Effector memory CD8-positive, alpha-beta T cell (primary cell): Measurements from ENCODE around the gene SREK1.
"Not testable (repeated sequence)": the region's sequence is repeated elsewhere in the genome, so short reads cannot be mapped to it uniquely, and the experiment has no call there.

ENCODE experiments used
- ATAC-seq: fragments of 150-1000 bp; cut with Tn5 transposase; replicated peaks from 2 replicates; pipeline ENCODE4 v1.10.0; 2021; ENCODE audit warnings: mild to moderate bottlenecking, moderate library complexity
- DNase-seq, 3 experiments: peaks; one replicate each; pipeline ENCODE4 v3.0.0; 2021
- H3K27ac Mint-ChIP-seq, 2 donors: one replicate each; pipeline ENCODE4 v1.8.0; 2022; ENCODE audit warnings: mild to moderate bottlenecking in 2 of 2, mixed read lengths in 2 of 2, moderate library complexity in 2 of 2
- H3K27me3 Mint-ChIP-seq, 2 donors: one replicate each; pipeline ENCODE4 v1.8.0; 2022; ENCODE audit warnings: mixed read lengths in 2 of 2
- H3K36me3 Mint-ChIP-seq: one replicate; pipeline ENCODE4 v1.8.0; 2022; ENCODE audit warnings: mild to moderate bottlenecking, moderate library complexity, mixed read lengths; ENCODE audit not compliant: insufficient read depth
- H3K4me1 Mint-ChIP-seq, 2 donors: one replicate each; pipeline ENCODE4 v1.8.0; 2022; ENCODE audit warnings: low read depth in 2 of 2, mixed read lengths in 2 of 2
- H3K4me3 Mint-ChIP-seq, 2 donors: one replicate each; pipeline ENCODE4 v1.8.0; 2022; ENCODE audit warnings: mild to moderate bottlenecking in 2 of 2, mixed read lengths in 2 of 2, moderate library complexity in 2 of 2
- H3K9me3 Mint-ChIP-seq, 2 donors: one replicate each; pipeline ENCODE4 v1.8.0; 2022; ENCODE audit warnings: mixed read lengths in 2 of 2

Gene SREK1

DNA sequence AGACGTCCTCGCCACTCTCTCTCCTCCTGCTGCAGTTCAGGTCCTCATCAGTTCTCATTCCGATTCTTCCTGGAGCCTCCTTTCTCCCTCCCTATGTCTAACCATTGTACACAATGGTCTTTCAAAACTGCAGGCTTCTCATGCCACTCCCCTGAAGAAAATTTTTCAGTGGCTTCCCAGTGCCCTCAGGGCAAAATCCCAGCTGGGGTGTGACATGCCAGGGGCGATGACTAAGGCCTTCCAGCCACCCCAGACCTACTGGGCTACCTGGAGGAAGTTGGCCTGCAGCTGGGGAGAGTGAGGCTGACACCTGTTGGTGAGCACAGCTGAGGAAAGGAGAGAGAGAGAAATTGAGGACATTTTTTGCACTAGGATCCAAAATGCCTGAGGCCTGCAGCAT, 65.2 kb downstream of the SREK1 start:
- H3K4me3 Mint-ChIP-seq = no peak overlapping the region
- no peak for ATAC-seq
- no peaks in the 10 kb centered on the region for H3K9me3 Mint-ChIP-seq
- H3K36me3 Mint-ChIP-seq = no peaks in the 10 kb centered on the region
- no peak overlapping the region for H3K27ac Mint-ChIP-seq
- H3K27me3 Mint-ChIP-seq = no peaks in the 10 kb centered on the region
- DNase-seq = no peak
- peaks cover 0 to 4% of the 10 kb centered on the region in 2 donors for H3K4me1 Mint-ChIP-seq

DNA sequence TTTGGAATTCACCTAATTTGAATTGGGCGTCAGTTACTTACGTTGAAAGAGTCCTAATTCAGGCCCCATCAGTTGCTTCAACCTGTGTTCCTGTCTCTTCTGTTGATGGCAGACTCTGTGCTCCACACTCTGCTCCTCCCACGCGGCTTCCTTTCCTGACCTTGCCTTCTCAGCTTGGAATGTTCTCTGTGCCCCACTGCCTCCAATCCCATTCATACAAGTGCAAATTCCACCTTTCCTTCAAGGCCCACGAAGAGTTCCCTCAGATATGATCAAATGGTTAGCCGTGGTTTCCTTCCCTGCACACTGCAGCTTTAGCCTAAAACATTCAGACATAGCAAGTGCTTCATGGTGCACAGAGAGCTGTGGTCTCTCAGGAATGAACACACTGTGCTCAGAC, 65.7 kb downstream of the SREK1 start:
- no peak for ATAC-seq
- H3K27me3 Mint-ChIP-seq = no peaks in the 10 kb centered on the region
- DNase-seq = no peak
- H3K9me3 Mint-ChIP-seq = no peaks in the 10 kb centered on the region
- H3K27ac Mint-ChIP-seq = no peak overlapping the region
- H3K4me3 Mint-ChIP-seq = no peak overlapping the region
- peaks cover 0 to 4% of the 10 kb centered on the region in 2 donors for H3K4me1 Mint-ChIP-seq
- H3K36me3 Mint-ChIP-seq = no peaks in the 10 kb centered on the region

DNA sequence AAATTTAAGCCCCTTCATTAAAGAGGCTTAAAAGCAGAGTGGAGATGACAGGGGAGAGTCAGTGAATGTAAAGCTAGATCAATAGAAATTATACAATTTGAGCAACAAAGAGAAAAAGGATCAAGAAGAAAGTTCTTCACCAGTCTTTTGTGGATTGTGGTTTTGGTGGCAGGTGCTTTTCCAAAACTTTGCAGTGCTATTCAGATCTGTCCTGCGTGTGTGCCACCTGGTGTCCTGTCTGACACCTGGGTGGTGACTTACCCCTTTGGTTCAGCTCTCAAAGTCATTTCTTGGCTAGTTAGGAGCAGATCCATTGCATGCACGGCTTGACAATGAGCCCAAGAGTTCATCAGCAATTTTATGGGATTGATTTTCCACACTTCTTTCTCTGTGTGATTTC, 69.4 kb downstream of the SREK1 start:
- DNase-seq (no peak), ATAC-seq (no peak)
- peaks cover 0 to 4% of the 10 kb centered on the region in 2 donors for H3K4me1 Mint-ChIP-seq
- H3K27me3 Mint-ChIP-seq = no peaks in the 10 kb centered on the region
- H3K4me3 Mint-ChIP-seq = no peak overlapping the region
- no peak overlapping the region for H3K27ac Mint-ChIP-seq
- H3K9me3 Mint-ChIP-seq = no peaks in the 10 kb centered on the region
- no peaks in the 10 kb centered on the region for H3K36me3 Mint-ChIP-seq

DNA sequence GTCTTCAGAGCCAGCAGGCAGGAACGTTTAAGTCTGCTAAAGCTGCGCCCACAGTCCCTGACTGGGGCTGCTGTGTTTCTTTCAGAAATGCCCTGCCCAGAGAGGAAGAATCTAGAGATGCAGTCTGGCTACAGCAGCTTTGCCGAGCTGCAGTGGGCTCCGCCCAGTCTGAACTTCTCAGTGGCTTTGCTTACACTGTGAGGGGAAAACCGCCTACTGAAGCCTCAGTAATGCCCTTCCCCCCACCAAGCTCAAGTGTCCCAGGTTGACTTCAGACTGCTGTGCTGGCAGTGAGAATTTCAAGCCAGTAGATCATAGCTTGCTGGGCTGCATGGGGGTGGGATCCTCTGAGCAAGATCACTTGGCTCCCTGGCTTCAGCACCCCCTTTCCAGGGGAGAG, 78.4 kb downstream of the SREK1 start:
- H3K9me3 Mint-ChIP-seq = peaks cover 2 to 7% of the 10 kb centered on the region in 2 donors
- ATAC-seq = no peak
- no peaks in the 10 kb centered on the region for H3K36me3 Mint-ChIP-seq
- no peak for DNase-seq
- no peak overlapping the region for H3K27ac Mint-ChIP-seq
- H3K27me3 Mint-ChIP-seq = no peaks in the 10 kb centered on the region
- H3K4me1 Mint-ChIP-seq = no peaks in the 10 kb centered on the region
- H3K4me3 Mint-ChIP-seq = no peak overlapping the region

DNA sequence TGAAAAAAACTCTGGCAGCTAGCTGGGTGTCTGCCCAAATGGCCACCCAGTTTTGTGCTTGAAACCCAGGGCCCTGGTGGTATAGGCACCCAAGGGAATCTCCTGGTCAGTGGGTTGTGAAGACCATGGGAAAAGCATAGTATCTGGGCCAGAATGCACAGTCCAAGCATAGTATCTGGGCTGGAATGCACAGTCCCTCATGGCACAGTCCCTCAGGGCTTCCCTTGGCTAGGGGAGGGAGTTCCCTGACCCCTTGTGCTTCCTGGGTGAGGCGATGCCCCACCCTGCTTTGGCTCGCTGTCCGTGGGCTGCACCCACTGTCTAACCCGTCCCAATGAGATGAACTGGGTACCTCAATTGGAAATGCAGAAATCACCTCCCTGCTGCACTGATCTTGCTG, 78.8 kb downstream of the SREK1 start:
- DNase-seq, H3K4me3 Mint-ChIP-seq, H3K27me3 Mint-ChIP-seq: not testable (repeated sequence)

DNA sequence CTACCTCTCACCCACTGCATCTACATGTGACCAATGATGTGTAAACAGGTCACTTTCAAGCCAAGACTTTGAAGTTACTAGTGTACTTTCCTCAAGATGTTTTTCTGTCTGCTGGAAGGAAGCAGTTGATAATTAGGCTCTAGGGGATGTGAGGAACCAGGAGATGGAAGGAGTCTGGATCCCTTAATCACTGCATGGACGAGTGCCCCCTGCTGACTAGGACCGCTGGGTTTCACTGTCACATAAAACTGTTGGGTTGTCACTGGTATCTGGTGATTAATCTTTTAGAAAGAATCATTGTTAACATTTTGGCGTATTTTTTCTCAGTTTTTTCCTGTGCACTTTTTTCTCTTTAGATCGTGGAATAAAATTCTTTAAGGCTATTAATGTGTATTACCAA, 79.5 kb downstream of the SREK1 start:
- Mint-ChIP-seq H3K27ac (no peak overlapping the region), H3K9me3 (peaks cover 2 to 7% of the 10 kb centered on the region in 2 donors), H3K36me3 (no peaks in the 10 kb centered on the region), H3K4me3 (no peak overlapping the region), H3K4me1 (no peaks in the 10 kb centered on the region), H3K27me3 (no peaks in the 10 kb centered on the region)
- ATAC-seq (no peak), DNase-seq (no peak)

More for the DNA sequence above, 78.8 kb downstream of the SREK1 start:
- not testable (repeated sequence) for H3K36me3 Mint-ChIP-seq, H3K27ac Mint-ChIP-seq, H3K9me3 Mint-ChIP-seq, H3K4me1 Mint-ChIP-seq, ATAC-seq

DNA sequence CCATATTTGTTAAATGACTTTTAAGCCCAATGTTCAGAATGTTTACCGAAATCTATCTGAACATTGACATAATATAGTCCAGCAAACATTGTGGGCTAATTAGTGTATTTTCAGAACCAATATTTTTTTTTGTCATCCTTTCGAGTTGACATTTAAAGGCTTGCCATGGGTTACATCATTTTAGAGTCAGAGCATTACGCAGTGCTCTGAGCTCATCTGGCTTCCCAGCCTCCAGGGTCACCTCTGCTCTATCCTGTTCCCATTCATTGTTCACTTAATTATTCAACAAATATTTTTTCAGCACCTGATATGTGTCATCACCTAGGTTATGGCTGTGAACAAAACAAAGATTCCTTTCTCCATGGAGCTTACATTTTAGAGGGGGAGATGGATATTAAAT, 80.2 kb downstream of the SREK1 start:
- H3K27me3 Mint-ChIP-seq = no peaks in the 10 kb centered on the region
- H3K36me3 Mint-ChIP-seq = no peaks in the 10 kb centered on the region
- no peaks in the 10 kb centered on the region for H3K4me1 Mint-ChIP-seq
- H3K27ac Mint-ChIP-seq = no peak overlapping the region
- peaks cover 2 to 7% of the 10 kb centered on the region in 2 donors for H3K9me3 Mint-ChIP-seq
- no peak overlapping the region for H3K4me3 Mint-ChIP-seq
- no peak for DNase-seq
- no peak for ATAC-seq

DNA sequence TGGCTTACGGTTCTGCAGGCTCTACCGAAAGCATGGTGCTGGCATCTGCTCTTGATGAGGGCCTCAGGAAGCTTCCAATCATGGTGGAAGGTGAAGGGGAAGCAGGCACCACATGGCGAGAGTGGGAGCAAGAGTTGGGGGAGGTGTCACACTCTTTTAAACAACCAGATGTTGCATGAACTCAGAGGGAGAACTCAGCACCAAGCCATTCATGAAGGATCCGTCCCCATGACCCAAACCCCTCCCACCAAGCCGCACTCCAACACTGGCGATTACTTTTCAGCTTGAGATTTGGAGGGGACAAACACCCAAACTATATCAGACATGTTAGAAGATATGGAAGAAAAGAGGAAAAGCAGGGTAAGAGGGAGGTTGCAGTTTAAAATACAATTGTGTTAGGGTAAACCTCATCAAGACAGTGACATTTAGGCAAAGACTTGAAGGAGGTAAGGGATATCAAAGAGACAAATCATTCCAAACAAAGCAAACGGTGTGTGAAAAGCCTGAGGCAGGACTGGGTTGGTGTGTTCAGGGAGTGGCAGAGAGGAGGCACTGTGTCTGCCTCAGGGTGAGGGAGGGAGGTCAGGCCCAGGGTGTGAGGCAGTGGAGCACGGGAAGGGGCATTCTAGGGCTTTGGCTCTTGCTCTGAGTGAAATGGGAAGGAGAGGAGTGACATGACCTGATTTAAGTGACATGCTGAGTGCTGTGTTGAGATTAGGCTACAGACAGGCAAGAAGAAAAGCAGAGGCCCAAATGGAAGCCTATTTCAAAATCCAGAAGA, 80.9 kb downstream of the SREK1 start:
- peaks cover 2 to 7% of the 10 kb centered on the region in 2 donors for H3K9me3 Mint-ChIP-seq
- H3K27me3 Mint-ChIP-seq = no peaks in the 10 kb centered on the region
- H3K4me1 Mint-ChIP-seq = no peaks in the 10 kb centered on the region
- H3K36me3 Mint-ChIP-seq = no peaks in the 10 kb centered on the region
- no peak overlapping the region for H3K4me3 Mint-ChIP-seq
- no peak overlapping the region for H3K27ac Mint-ChIP-seq
- DNase-seq (no peak), ATAC-seq (no peak)

DNA sequence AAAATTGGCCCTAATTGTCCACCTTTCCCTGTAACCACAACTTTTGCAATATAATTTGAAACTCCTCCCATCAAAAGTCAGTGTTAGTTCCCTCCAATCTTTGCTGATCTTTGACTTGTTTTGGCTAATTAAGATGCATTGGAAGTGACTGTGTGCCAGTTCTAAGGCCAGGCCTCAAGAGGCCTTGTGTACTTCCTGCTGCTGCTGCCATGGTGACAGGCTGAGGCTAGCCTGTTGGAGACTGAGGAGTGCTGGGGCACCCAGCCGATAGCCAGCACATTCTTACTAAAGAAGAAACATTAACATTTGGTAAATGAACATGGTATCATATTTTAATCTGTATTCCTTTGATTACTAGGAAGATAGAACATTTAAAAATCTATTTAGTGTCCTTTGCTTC, 86.5 kb downstream of the SREK1 start:
- ATAC-seq (no peak), DNase-seq (no peak)
- Mint-ChIP-seq H3K27me3 (peaks cover 0 to 7% of the 10 kb centered on the region in 2 donors), H3K27ac (no peak overlapping the region), H3K36me3 (no peaks in the 10 kb centered on the region), H3K4me1 (no peaks in the 10 kb centered on the region), H3K9me3 (peaks cover 2 to 7% of the 10 kb centered on the region in 2 donors), H3K4me3 (no peak overlapping the region)

DNA sequence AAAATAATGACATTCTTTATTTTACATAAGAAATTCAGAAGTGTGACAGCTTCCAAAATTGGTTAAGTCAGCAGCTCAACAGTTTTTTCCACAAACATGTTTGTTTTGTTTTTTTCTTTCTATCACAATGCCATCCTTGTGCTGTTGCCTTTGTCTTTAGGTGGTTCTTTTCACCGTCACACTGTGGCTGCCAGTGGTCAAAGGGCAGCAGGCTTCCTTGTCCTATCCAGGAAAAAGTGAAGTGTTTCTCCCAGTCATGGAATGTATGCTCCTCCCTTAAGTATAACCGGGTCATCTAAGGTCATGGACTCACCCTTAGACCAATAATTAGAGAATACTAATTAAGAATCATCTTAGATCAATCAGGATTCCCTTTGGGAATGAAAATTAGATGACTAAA, 87.4 kb downstream of the SREK1 start:
- Mint-ChIP-seq H3K4me1 (no peaks in the 10 kb centered on the region), H3K27ac (no peak overlapping the region), H3K27me3 (peaks cover 5 to 15% of the 10 kb centered on the region in 2 donors), H3K36me3 (no peaks in the 10 kb centered on the region), H3K4me3 (no peak overlapping the region), H3K9me3 (no peaks in the 10 kb centered on the region)
- ATAC-seq (no peak), DNase-seq (no peak)

DNA sequence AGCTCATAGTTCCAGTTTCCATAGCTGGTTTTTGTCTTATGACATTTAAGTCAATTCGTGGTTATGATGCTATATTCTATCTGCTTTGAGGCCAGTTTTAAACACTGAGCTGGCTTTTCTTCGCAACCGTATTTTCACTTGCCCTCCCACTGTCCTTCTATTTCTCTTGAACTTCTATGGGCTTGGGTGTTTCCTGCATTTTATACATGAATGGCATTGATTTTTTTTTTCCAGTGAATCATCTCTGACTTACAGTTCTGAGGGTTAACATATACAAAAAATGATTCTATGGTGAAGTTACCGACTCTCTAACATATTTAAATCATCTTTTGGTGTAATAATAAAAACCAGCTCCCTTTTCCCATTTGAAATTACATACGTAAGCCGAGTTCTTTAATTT, 88.2 kb downstream of the SREK1 start:
- DNase-seq (no peak), ATAC-seq (no peak)
- no peaks in the 10 kb centered on the region for H3K9me3 Mint-ChIP-seq
- H3K36me3 Mint-ChIP-seq = no peaks in the 10 kb centered on the region
- no peaks in the 10 kb centered on the region for H3K4me1 Mint-ChIP-seq
- no peak overlapping the region for H3K4me3 Mint-ChIP-seq
- no peak overlapping the region for H3K27ac Mint-ChIP-seq
- H3K27me3 Mint-ChIP-seq = peaks cover 9 to 18% of the 10 kb centered on the region in 2 donors

DNA sequence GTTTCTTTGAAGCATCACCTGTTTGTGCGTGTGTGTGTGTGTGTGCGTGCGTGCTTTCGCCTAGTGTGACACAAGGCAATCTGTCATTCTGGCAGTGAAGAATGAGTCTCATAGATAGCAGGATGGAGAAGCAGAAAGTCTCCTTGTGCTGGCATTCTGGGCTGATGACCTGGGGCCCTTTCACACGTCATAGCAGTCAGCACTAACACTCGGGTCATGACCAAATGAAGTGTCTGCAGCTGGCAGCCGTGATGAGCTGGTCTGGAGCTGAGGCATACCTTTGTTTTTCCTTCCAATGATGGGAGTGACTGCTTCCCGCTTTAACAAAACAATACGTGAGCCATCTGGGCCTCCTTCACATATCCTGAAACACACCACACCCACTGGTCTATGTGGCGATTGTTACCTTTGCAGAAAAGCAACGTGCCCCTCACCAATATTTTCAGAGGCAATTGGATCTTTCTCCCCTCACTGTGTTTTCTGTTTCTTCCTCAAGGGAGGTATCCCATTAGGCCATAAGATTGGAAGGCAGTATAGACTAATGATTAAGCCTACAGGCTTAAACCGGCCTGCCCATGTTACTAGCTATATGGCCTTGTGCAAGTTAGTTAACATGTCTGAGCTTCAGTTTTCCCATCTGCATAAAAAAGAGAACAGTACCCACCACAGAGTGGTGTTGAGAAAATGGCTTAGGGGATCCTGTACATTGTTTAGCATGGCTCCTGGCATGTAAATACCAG, 88.8 kb downstream of the SREK1 start:
- Mint-ChIP-seq H3K9me3 (no peaks in the 10 kb centered on the region), H3K4me3 (no peak overlapping the region), H3K27ac (no peak overlapping the region), H3K4me1 (no peaks in the 10 kb centered on the region), H3K27me3 (peaks cover 14 to 18% of the 10 kb centered on the region in 2 donors), H3K36me3 (no peaks in the 10 kb centered on the region)
- ATAC-seq (no peak), DNase-seq (no peak)
